ENCODE measurements around the gene UBA52. TPM values are rescaled to one million over a fixed set of nuclear protein-coding genes. Genes with fewer than 3 reads are reported as not detected.

UBA52 gene
- total RNA-seq, 1 experiment from 2014 or later: 1,108 TPM

- H3K27me3 ChIP-seq (ENCODE audit: low read length): peaks cover 76% of the 10 kb centered on the region
- ChIA-PET CTCF (no interaction called here), POLR2A (ENCODE audit: unreplicated experiment) (no interaction called here)
- no peak overlapping the region for H3K9ac ChIP-seq (ENCODE audit: low read length)
- TF ChIP-seq CTCF (conservative IDR thresholded peaks at IDR 0.05; ENCODE audit: low read depth, low read length) (no peak), EZH2 (IDR thresholded peaks at IDR 0.05; ENCODE audit: low read length, unreplicated experiment) (peak; percentile 95), EZH2phosphoT487 (IDR thresholded peaks at IDR 0.05; ENCODE audit: borderline replicate concordance, low read length) (no peak)
- no peaks in the 10 kb centered on the region for H3K9me3 ChIP-seq (ENCODE audit: low read length)
- peaks cover 5% of the 10 kb centered on the region for H3F3A ChIP-seq (ENCODE audit: low read length, unreplicated experiment)
- H3K9me2 ChIP-seq (replicated peaks; ENCODE audit: low read length): no peaks in the 10 kb centered on the region
- ATAC-seq (no peak), DNase-seq (no peak)
- no TSS peak for BruUV-seq (replicated peaks)
- H3K79me2 ChIP-seq (ENCODE audit: low read length): no peaks in the 10 kb centered on the region
- intact Hi-C loops (cut with micrococcal nuclease): loop anchor here (10.0 kb wide), 1 partner anchor 167 kb away; no protein-coding TSS in a partner anchor
- H3K36me3 ChIP-seq (ENCODE audit: low read depth, low read length): no peaks in the 10 kb centered on the region
- no peak overlapping the region for H3K4me3 ChIP-seq (ENCODE audit: low read length)
- H3K27ac ChIP-seq (ENCODE audit: low read length): no peak overlapping the region
- peak overlapping the region; percentile 51; the same call in 1 of the 2 replicates for H3K4me2 ChIP-seq (ENCODE audit: low read length)
- H4K20me1 ChIP-seq (ENCODE audit: low read length): no peaks in the 10 kb centered on the region
- peaks cover 7% of the 10 kb centered on the region; the same call in 1 of the 2 replicates for H3K4me1 ChIP-seq (ENCODE audit: insufficient read depth, low read length)
- no peak overlapping the region for H2AFZ ChIP-seq (ENCODE audit: low read length)
Measured at GRCh38 chr19:18607226-18608101, 35.8 kb downstream of the UBA52 start.

DNA sequence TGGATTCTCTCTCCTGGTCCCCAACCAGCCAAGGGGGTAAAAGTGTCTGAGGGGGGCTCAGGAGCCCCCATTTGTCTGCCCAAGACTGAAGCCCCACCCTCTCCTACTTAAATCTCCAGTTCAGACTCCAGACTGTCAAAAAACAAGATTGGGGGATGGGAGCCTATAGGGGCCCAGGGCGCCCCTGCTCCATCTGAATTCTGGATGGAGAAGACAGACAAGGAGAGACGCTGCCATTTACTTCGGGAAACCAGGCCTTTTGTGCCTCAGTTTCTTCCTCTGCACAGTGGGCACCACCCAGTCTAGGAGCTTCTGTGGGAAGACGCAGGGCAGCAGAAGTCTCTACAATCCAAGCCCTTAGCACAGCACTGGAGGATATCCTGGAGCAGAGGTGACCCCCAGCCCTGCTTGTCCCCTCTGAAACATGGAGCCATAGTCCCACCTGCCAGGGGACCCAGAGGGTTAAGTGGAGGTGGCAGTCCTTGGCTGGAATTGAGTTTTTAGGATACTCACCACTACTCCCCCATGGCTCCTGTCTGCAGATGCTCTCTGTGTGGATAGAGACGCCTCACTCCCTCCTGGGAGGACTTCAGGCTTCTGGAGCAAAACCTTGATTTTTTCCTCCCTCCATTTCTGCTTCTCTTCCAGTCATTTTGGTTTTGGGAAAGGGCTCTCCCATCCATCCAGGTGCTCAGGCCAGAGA is 36.6 kb downstream of the UBA52 start:
- no peak for ATAC-seq
- H2AFZ ChIP-seq (ENCODE audit: low read length): no peak overlapping the region
- no peak overlapping the region for H3K9ac ChIP-seq (ENCODE audit: low read length)
- H3K4me1 ChIP-seq (ENCODE audit: insufficient read depth, low read length): peaks cover 9% of the 10 kb centered on the region; the same call in 1 of the 2 replicates
- intact Hi-C loops (cut with micrococcal nuclease): loop anchor here (10.0 kb wide), 1 partner anchor 167 kb away; no protein-coding TSS in a partner anchor
- no TSS peak for BruUV-seq (replicated peaks)
- H3K36me3 ChIP-seq (ENCODE audit: low read depth, low read length): no peaks in the 10 kb centered on the region
- no peak overlapping the region for H3K4me3 ChIP-seq (ENCODE audit: low read length)
- POLR2A ChIA-PET (ENCODE audit: unreplicated experiment): no interaction called here
- H3K79me2 ChIP-seq (ENCODE audit: low read length): no peaks in the 10 kb centered on the region
- no peaks in the 10 kb centered on the region for H3K9me3 ChIP-seq (ENCODE audit: low read length)
- peak; percentile 1 for TF ChIP-seq EZH2 (IDR thresholded peaks at IDR 0.05; ENCODE audit: low read length, unreplicated experiment)
- TF ChIP-seq CTCF (conservative IDR thresholded peaks at IDR 0.05; ENCODE audit: low read depth, low read length): no peak
- TF ChIP-seq EZH2phosphoT487 (IDR thresholded peaks at IDR 0.05; ENCODE audit: borderline replicate concordance, low read length): no peak
- no peaks in the 10 kb centered on the region for H3K9me2 ChIP-seq (replicated peaks; ENCODE audit: low read length)
- no peak overlapping the region for H3K4me2 ChIP-seq (ENCODE audit: low read length)
- no peaks in the 10 kb centered on the region for H4K20me1 ChIP-seq (ENCODE audit: low read length)
- DNase-seq: no peak
- H3K27ac ChIP-seq (ENCODE audit: low read length): no peak overlapping the region
- H3K27me3 ChIP-seq (ENCODE audit: low read length): peaks cover 84% of the 10 kb centered on the region
- H3F3A ChIP-seq (ENCODE audit: low read length, unreplicated experiment): peaks cover 5% of the 10 kb centered on the region
- CTCF ChIA-PET: no interaction called here

Data from PC-3 (cell line).